HEK293T (cell line): ENCODE data around the gene SLC12A4.
"Not testable (repeated sequence)": the region's sequence is repeated elsewhere in the genome, so short reads cannot be mapped to it uniquely, and the experiment has no call there.

Source experiments
- CTCF ChIA-PET: fragments of 350-600 bp; formaldehyde crosslinking; extraction: SDS; loops from one replicate; lab custom pipeline; 2021; ENCODE audit warnings: antibody characterized with exemption, inconsistent platforms; lab: Yijun Ruan, JAX
- POLR2A ChIA-PET: fragments of 350-600 bp; formaldehyde crosslinking; extraction: SDS; loops from one replicate; lab custom pipeline; 2020; ENCODE audit warnings: antibody characterized with exemption, inconsistent platforms; lab: Yijun Ruan, JAX
- DNase-seq: peaks from one replicate; pipeline ENCODE4 v3.0.0; 2012; ENCODE audit warnings: mixed read lengths; ENCODE audit errors: extremely low spot score
- ARNT ChIP-seq: fragments of 450-650 bp; IDR thresholded peaks from 2 replicates; pipeline ENCODE4 v1.6.1; 2017; ENCODE audit warnings: mild to moderate bottlenecking
- BHLHE40 ChIP-seq: fragments of 450-650 bp; IDR thresholded peaks from 2 replicates; pipeline ENCODE4 v1.6.1; 2016; ENCODE audit warnings: mild to moderate bottlenecking, moderate library complexity, borderline replicate concordance
- CTBP1 ChIP-seq: fragments of 450-650 bp; IDR thresholded peaks from 2 replicates; pipeline ENCODE4 v1.6.1; 2016; ENCODE audit warnings: borderline replicate concordance
- ELF4 ChIP-seq: fragments of 450-650 bp; IDR thresholded peaks from 2 replicates; pipeline ENCODE4 v1.6.1; 2017; ENCODE audit warnings: antibody characterized with exemption
- FOXA1 ChIP-seq: fragments of 450-650 bp; IDR thresholded peaks from 2 replicates; pipeline ENCODE4 v1.6.1; 2016; ENCODE audit warnings: mild to moderate bottlenecking
- FOXK2 ChIP-seq: fragments of 450-650 bp; IDR thresholded peaks from 2 replicates; pipeline ENCODE4 v1.6.1; 2016; ENCODE audit warnings: mild to moderate bottlenecking
- FOXM1 ChIP-seq: fragments of 450-650 bp; IDR thresholded peaks from 2 replicates; pipeline ENCODE4 v1.6.1; 2017; ENCODE audit warnings: mild to moderate bottlenecking, borderline replicate concordance
- HDGF ChIP-seq: fragments of 450-650 bp; IDR thresholded peaks from 2 replicates; pipeline ENCODE4 v1.6.1; 2017; ENCODE audit warnings: antibody characterized with exemption, borderline replicate concordance
- L3MBTL2 ChIP-seq: fragments of 450-650 bp; conservative IDR thresholded peaks from 2 replicates; pipeline ENCODE4 v1.6.1; 2016; ENCODE audit warnings: mild to moderate bottlenecking
- LEF1 ChIP-seq: fragments of 450-650 bp; IDR thresholded peaks from 2 replicates; pipeline ENCODE4 v1.6.1; 2017; ENCODE audit warnings: mild to moderate bottlenecking, borderline replicate concordance
- NFRKB ChIP-seq: fragments of 450-650 bp; IDR thresholded peaks from 2 replicates; pipeline ENCODE4 v1.6.1; 2016; ENCODE audit warnings: mild to moderate bottlenecking, moderate library complexity
- PKNOX1 ChIP-seq: fragments of 450-650 bp; IDR thresholded peaks from 2 replicates; pipeline ENCODE4 v1.6.1; 2016
- SP1 ChIP-seq: fragments of 450-650 bp; IDR thresholded peaks from 2 replicates; pipeline ENCODE4 v1.6.1; 2017
- SUZ12 ChIP-seq: fragments of 450-650 bp; IDR thresholded peaks from 2 replicates; pipeline ENCODE4 v1.6.1; 2016; ENCODE audit warnings: mild to moderate bottlenecking
- TARDBP ChIP-seq: fragments of 450-650 bp; IDR thresholded peaks from 2 replicates; pipeline ENCODE4 v1.6.1; 2016
- ZNF384 ChIP-seq: fragments of 450-650 bp; IDR thresholded peaks from 2 replicates; pipeline ENCODE4 v1.6.1; 2016

The SLC12A4 gene

GRCh38 chr16:67940446-67941089 lies 27.9 kb downstream of the SLC12A4 start:
- CTCF ChIA-PET: interaction anchor here (1.1 kb wide), 1 partner anchor 57 kb away, joined by 5 read pairs; no protein-coding TSS in a partner anchor
- POLR2A ChIA-PET: interaction anchor here (1.0 to 1.2 kb wide), 2 partner anchors 34 to 50 kb away, joined by 3 to 4 read pairs; no protein-coding TSS in a partner anchor
- no peak for DNase-seq
- TF ChIP-seq FOXA1: no peak
- TF ChIP-seq TARDBP: no peak
- TF ChIP-seq NFRKB: no peak
- TF ChIP-seq SUZ12: no peak
- TF ChIP-seq FOXM1: no peak
- no peak for TF ChIP-seq BHLHE40

- ChIA-PET CTCF (interaction anchor here (0.6 kb wide), 1 partner anchor 36 kb away, joined by 4 read pairs; no protein-coding TSS in a partner anchor), POLR2A (interaction anchor here (1.0 kb wide), 1 partner anchor 49 kb away, joined by 3 read pairs; no protein-coding TSS in a partner anchor)
- TF ChIP-seq FOXK2 (no peak), TARDBP (no peak), SP1 (no peak), SUZ12 (no peak), NFRKB (no peak), ARNT (no peak), ZNF384 (no peak), FOXM1 (no peak), HDGF (no peak), CTBP1 (no peak), PKNOX1 (no peak), LEF1 (no peak), ELF4 (no peak), BHLHE40 (no peak), L3MBTL2 (no peak), FOXA1 (no peak)
- DNase-seq: no peak
Observed at GRCh38 chr16:67939507-67940445, 28.7 kb downstream of the SLC12A4 start.

GRCh38 chr16:67937713-67938112 lies 30.7 kb downstream of the SLC12A4 start:
- TF ChIP-seq ZNF384: peak; percentile 54
- POLR2A ChIA-PET, DNase-seq: not testable (repeated sequence)
- CTCF ChIA-PET: interaction anchor here (0.7 to 1.0 kb wide), 2 partner anchors 54 to 1018 kb away, joined by 3 to 5 read pairs; no protein-coding TSS in a partner anchor

- POLR2A ChIA-PET: no interaction called here
- CTCF ChIA-PET: interaction anchor here (0.6 kb wide), 1 partner anchor 563 kb away, joined by 3 read pairs; no protein-coding TSS in a partner anchor
- TF ChIP-seq ARNT (no peak), ZNF384 (no peak), CTBP1 (no peak), HDGF (no peak), TARDBP (no peak), SP1 (no peak), FOXK2 (no peak)
- DNase-seq: no peak
Observed at GRCh38 chr16:67936880-67937605, 31.4 kb downstream of the SLC12A4 start.

GRCh38 chr16:67936124-67936879 lies 32.1 kb downstream of the SLC12A4 start, which contains the start of gene PSMB10:
TSS of gene PSMB10 (minus strand) at chr16:67936850. CDS start at chr16:67936749, 101 bp downstream.
- TF ChIP-seq L3MBTL2 (no peak), NFRKB (no peak), SP1 (no peak), ZNF384 (no peak), CTBP1 (no peak), SUZ12 (no peak), FOXM1 (no peak), ELF4 (no peak), ARNT (no peak), BHLHE40 (no peak), HDGF (no peak), LEF1 (no peak)
- ChIA-PET POLR2A (interaction anchor here (0.5 to 2.4 kb wide), 18 partner anchors 8 to 276 kb away, joined by 3 to 12 read pairs (median 4); partner anchors contain the start of genes ACD, C16orf86, ENKD1 and LCAT), CTCF (interaction anchor here (0.5 to 0.9 kb wide), 3 partner anchors 71 to 562 kb away, joined by 3 read pairs; no protein-coding TSS in a partner anchor)
- DNase-seq: peak; percentile 34
